Measurements from ENCODE around the gene SPRR2F.

The SPRR2F gene

GRCh38 chr1:153100245-153100644 lies 13.1 kb downstream of the SPRR2F start:
- no peak for FAIRE-seq
- DNase-seq (ENCODE audit: insufficient read length, low spot score), result no peak
- TF ChIP-seq CTCF (IDR thresholded peaks at IDR 0.05; ENCODE audit: insufficient read depth, missing control alignments), result no peak

GRCh38 chr1:153099461-153100045 lies 13.8 kb downstream of the SPRR2F start:
- FAIRE-seq (no peak), DNase-seq (ENCODE audit: insufficient read length, low spot score) (no peak)
- no peak for TF ChIP-seq CTCF (IDR thresholded peaks at IDR 0.05; ENCODE audit: insufficient read depth, missing control alignments)

GRCh38 chr1:153095764-153096163 lies 17.6 kb downstream of the SPRR2F start:
- DNase-seq (ENCODE audit: insufficient read length, low spot score) (no peak), FAIRE-seq (no peak)
- TF ChIP-seq CTCF (IDR thresholded peaks at IDR 0.05; ENCODE audit: insufficient read depth, missing control alignments), result no peak

- TF ChIP-seq CTCF (IDR thresholded peaks at IDR 0.05; ENCODE audit: insufficient read depth, missing control alignments), result no peak
- FAIRE-seq, result no peak
- DNase-seq (ENCODE audit: insufficient read length, low spot score), result no peak
These were observed 18.9 kb downstream of the SPRR2F start, which contains the start of gene SPRR2E for GRCh38 chr1:153094426-153094825. Gene SPRR2E (minus strand): TSS chr1:153094526. CDS start chr1:153093751, 775 bp downstream.

- DNase-seq (ENCODE audit: insufficient read length, low spot score), result no peak
- no peak for FAIRE-seq
- no peak for TF ChIP-seq CTCF (IDR thresholded peaks at IDR 0.05; ENCODE audit: insufficient read depth, missing control alignments)
These were observed 25.7 kb downstream of the SPRR2F start for GRCh38 chr1:153087652-153088051.

GRCh38 chr1:153081736-153082135 lies 31.6 kb downstream of the SPRR2F start:
- no peak for TF ChIP-seq CTCF (IDR thresholded peaks at IDR 0.05; ENCODE audit: insufficient read depth, missing control alignments)
- DNase-seq (ENCODE audit: insufficient read length, low spot score) (no peak), FAIRE-seq (no peak)

- no peak for DNase-seq (ENCODE audit: insufficient read length, low spot score)
- TF ChIP-seq CTCF (IDR thresholded peaks at IDR 0.05; ENCODE audit: insufficient read depth, missing control alignments), result no peak
- FAIRE-seq, result no peak
These were observed 40.2 kb downstream of the SPRR2F start for GRCh38 chr1:153072806-153073726.

Measured in D721Med (cell line).